Tibial artery (tissue), 4 donors: ENCODE measurements around the gene MCTP1.

Experiments
- DNase-seq, 2 donors: peaks; one replicate each; pipeline ENCODE4 v3.0.0-alpha.2; 2019
- H3K27ac ChIP-seq, 2 donors: fragments of 200-600 bp; sonication (generic) in 1 of 2; 1 replicate in 1 of 2; 2 replicates in 1 of 2; pipeline ENCODE4 v1.5.1; 2018 to 2019; ENCODE audit warnings: mild to moderate bottlenecking in 1 of 2
- H3K27me3 ChIP-seq, 2 donors: fragments of 200-600 bp; sonication (generic) in 1 of 2; one replicate each; pipeline versions ENCODE4 v1.5.1 to v1.6.0; 2016 to 2019
- H3K36me3 ChIP-seq, 3 donors: fragments of 200-600 bp; sonication (generic) in 2 of 3; one replicate each; pipeline ENCODE4 v1.5.1; 2016 to 2019; ENCODE audit warnings: mild to moderate bottlenecking in 2 of 3
- H3K4me1 ChIP-seq, 4 donors: fragments of 200-600 bp; sonication (generic) in 2 of 4; 1 replicate in 3 of 4; 2 replicates in 1 of 4; pipeline ENCODE4 v1.5.1; 2016 to 2019
- H3K4me3 ChIP-seq, 2 donors: fragments of 200-600 bp; sonication (generic) in 1 of 2; 1 replicate in 1 of 2; 2 replicates in 1 of 2; pipeline ENCODE4 v1.5.1; 2018 to 2019; ENCODE audit warnings: mild to moderate bottlenecking in 2 of 2
- H3K9me3 ChIP-seq, 3 donors: fragments of 200-600 bp; sonication (generic) in 1 of 3; one replicate each; pipeline ENCODE4 v1.5.1; 2016 to 2019
- intact Hi-C: fragments of 100-400 bp; cut with DNase I; formaldehyde crosslinking; loops from one replicate; pipeline ENCODE4 v1.15.0; 2023; ENCODE audit warnings: low total_unique reads
- TF ChIP-seq, protein P1 (sequence below), 2 experiments: fragments of 200-600 bp in 1 of 2; fragments of 450-650 bp in 1 of 2; IDR thresholded peaks; one replicate each; pipeline ENCODE4 v1.5.1; 2017 to 2019; ENCODE audit warnings: antibody characterized with exemption in 2 of 2, mild to moderate bottlenecking in 1 of 2, moderate library complexity in 1 of 2

MCTP1 gene

GRCh38 chr5:94856257-94856800, 428.6 kb downstream of the MCTP1 start:
- H3K36me3 ChIP-seq: no peaks in the 10 kb centered on the region
- TF ChIP-seq, protein P1, sequence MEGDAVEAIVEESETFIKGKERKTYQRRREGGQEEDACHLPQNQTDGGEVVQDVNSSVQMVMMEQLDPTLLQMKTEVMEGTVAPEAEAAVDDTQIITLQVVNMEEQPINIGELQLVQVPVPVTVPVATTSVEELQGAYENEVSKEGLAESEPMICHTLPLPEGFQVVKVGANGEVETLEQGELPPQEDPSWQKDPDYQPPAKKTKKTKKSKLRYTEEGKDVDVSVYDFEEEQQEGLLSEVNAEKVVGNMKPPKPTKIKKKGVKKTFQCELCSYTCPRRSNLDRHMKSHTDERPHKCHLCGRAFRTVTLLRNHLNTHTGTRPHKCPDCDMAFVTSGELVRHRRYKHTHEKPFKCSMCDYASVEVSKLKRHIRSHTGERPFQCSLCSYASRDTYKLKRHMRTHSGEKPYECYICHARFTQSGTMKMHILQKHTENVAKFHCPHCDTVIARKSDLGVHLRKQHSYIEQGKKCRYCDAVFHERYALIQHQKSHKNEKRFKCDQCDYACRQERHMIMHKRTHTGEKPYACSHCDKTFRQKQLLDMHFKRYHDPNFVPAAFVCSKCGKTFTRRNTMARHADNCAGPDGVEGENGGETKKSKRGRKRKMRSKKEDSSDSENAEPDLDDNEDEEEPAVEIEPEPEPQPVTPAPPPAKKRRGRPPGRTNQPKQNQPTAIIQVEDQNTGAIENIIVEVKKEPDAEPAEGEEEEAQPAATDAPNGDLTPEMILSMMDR (IDR thresholded peaks at IDR 0.05): no peak
- no peaks in the 10 kb centered on the region for H3K9me3 ChIP-seq
- H3K27me3 ChIP-seq: no peaks in the 10 kb centered on the region
- intact Hi-C loops: no loop called here
- H3K4me1 ChIP-seq: no peaks in the 10 kb centered on the region
- no peak overlapping the region for H3K4me3 ChIP-seq
- no peak for DNase-seq
- H3K27ac ChIP-seq: no peak overlapping the region

DNA sequence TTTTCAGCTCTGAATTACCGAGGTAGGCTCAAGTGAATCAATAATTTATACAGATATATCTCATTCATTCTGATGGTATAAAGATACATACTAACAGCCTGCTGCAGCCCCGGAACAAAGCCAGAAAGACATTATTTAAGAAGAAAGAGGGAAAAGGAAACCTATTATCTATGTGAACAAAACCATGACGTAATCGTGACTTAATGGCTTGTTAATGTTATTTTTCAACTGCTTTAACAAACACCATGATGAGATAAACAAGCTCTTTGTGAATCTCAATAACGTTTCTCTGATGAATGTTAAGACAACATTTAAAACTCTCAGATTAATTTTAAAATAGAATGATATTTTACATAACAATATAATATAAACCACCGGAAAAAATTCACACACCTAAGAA, 429.4 kb downstream of the MCTP1 start:
- intact Hi-C loops: no loop called here
- TF ChIP-seq, protein P1 (IDR thresholded peaks at IDR 0.05): no peak

DNA sequence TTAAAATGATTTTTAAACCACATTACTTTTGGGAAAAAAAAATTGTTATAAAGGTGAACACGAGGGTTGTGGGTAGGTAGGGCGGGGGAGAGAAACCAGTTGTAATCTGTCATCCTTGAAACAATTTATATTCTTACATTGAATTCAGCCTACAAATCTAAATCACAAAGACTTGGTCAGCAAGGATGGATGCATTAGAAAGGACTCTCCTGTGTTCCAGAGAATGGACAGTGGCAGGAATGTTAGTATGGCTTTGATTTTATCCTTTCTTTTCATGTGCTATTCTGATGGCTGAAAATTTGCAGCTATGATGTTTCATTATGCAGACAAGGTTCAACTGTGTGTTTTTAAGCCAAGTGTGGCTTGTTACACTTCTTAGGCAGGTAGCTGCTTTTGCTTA, 431.8 kb downstream of the MCTP1 start:
- intact Hi-C loops: no loop called here
- TF ChIP-seq, protein P1 (IDR thresholded peaks at IDR 0.05): no peak
- Histone ChIP-seq H3K4me1 (no peaks in the 10 kb centered on the region), H3K27me3 (no peaks in the 10 kb centered on the region), H3K36me3 (no peaks in the 10 kb centered on the region), H3K4me3 (no peak overlapping the region), H3K27ac (no peak overlapping the region), H3K9me3 (no peaks in the 10 kb centered on the region)
- DNase-seq: no peak

More for the DNA sequence above, 429.4 kb downstream of the MCTP1 start:
- no peak overlapping the region for H3K4me3 ChIP-seq
- H3K9me3 ChIP-seq: no peaks in the 10 kb centered on the region
- H3K4me1 ChIP-seq: no peaks in the 10 kb centered on the region
- no peaks in the 10 kb centered on the region for H3K27me3 ChIP-seq
- H3K27ac ChIP-seq: no peak overlapping the region
- H3K36me3 ChIP-seq: no peaks in the 10 kb centered on the region
- DNase-seq: no peak

DNA sequence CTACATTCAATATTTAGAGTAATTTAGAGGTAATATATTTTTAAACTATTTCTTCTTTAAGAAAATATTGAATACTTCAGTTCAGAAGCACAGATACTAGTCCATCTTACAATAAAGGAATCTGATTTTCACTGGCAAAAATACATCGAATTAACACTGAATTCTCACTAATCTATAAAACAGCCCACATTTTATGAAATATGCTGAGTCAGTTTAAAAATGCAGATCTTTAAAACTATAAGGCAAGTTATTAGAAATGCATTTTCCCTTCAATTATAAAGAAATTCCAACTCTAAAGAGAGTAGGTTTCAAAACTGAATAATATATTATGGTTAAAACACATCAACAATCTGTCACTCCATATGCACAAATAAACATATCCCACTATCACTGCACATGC, 433.9 kb downstream of the MCTP1 start:
- Histone ChIP-seq H3K27me3 (no peaks in the 10 kb centered on the region), H3K9me3 (no peaks in the 10 kb centered on the region), H3K4me1 (no peaks in the 10 kb centered on the region), H3K27ac (no peak overlapping the region), H3K4me3 (no peak overlapping the region), H3K36me3 (no peaks in the 10 kb centered on the region)
- no peak for DNase-seq
- intact Hi-C loops: no loop called here
- TF ChIP-seq, protein P1 (IDR thresholded peaks at IDR 0.05): no peak

DNA sequence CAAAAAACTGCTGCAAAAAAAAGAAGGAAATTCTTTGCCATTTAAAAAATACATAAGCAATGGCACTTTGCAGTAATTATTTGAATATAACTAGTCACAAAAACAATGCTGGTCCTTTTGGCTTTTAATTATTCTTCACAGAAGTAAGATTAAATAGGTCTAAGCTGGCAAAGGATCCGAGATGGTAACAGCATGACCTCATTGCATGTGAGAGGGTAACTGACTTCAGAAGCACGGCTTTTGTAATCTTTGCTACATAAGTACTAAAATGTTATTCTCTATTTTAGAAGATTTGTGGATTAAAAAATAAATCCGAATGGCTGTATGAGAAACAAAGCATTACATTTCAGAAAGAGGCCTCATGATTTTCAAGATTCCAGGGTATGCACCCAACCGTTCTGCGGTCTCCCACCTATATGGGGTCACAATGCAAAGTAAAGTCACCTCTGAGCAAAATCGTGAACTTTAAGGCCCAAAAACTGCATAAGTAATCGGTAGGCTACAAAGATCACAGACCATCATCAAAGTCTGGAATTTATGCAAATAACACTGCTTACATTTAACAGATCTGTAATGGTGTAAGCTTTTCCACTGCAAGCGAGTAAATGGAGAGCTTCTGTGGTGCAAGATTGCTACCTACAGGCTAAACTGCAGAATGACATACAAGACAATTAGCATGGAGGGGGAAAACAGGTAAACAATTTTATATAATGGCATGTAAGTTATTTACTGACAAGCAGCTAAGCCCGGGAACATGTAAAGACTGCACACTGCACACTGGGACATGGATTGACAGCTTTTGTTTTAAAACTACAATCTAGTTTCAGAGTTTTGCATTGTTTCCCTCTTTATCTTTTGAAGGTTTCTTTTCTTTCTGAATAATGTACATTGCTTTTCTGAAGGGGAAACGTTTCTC, 434.8 kb downstream of the MCTP1 start:
- no peaks in the 10 kb centered on the region for H3K4me1 ChIP-seq
- no peaks in the 10 kb centered on the region for H3K27me3 ChIP-seq
- no peak overlapping the region for H3K4me3 ChIP-seq
- no peak overlapping the region for H3K27ac ChIP-seq
- intact Hi-C loops: no loop called here
- H3K9me3 ChIP-seq: no peaks in the 10 kb centered on the region
- no peak for DNase-seq
- no peaks in the 10 kb centered on the region for H3K36me3 ChIP-seq
- TF ChIP-seq, protein P1 (IDR thresholded peaks at IDR 0.05): peak in 1 of 2 experiments; percentile 10
